ENCODE measurements around the gene BBOX1. TPM values are rescaled to one million over a fixed set of nuclear protein-coding genes. Genes with fewer than 3 reads are reported as not detected.

BBOX1 gene
- polyA plus RNA-seq, 3 donors, result not detected

GRCh38 chr11:27011560-27012233 lies 28.9 kb upstream of the BBOX1 start:
- no peak overlapping the region for H3K4me2 ChIP-seq (replicated peaks; ENCODE audit: extremely low read depth, low read length, poor library complexity, severe bottlenecking)
- H3K79me2 ChIP-seq (ENCODE audit: insufficient read depth, low read length), result no peaks in the 10 kb centered on the region
- no peak overlapping the region for H2AFZ ChIP-seq (ENCODE audit: insufficient read depth, low read depth, low read length, poor library complexity, severe bottlenecking)
- no peak overlapping the region for H3K4me3 ChIP-seq (replicated peaks in 1 of 3; ENCODE audit: low read depth in 2 of 3, low read length in 3 of 3)
- intact Hi-C loops (cut with micrococcal nuclease), result no loop called here
- TF ChIP-seq CTCF (IDR thresholded peaks at IDR 0.05), result no peak
- H3K36me3 ChIP-seq (replicated peaks in 1 of 2; ENCODE audit: control insufficient read depth in 1 of 2, insufficient read depth in 2 of 2, low read length in 2 of 2), result no peaks in the 10 kb centered on the region
- no CpG with 5 or more reads among the region's 4 CpGs for WGBS (ENCODE audit: insufficient coverage)
- H3K27ac ChIP-seq (ENCODE audit: low read depth in 1 of 2, low read length in 2 of 2), result no peak overlapping the region
- H3K4me1 Mint-ChIP-seq, result no peaks in the 10 kb centered on the region
- H3K4me1 ChIP-seq (ENCODE audit: control insufficient read depth in 1 of 2, insufficient read depth in 2 of 2, low read length in 2 of 2), result no peaks in the 10 kb centered on the region
- no peaks in the 10 kb centered on the region for H3K27me3 ChIP-seq (ENCODE audit: control insufficient read depth in 2 of 2, insufficient read depth in 2 of 2, low read length in 2 of 2)
- H3K9me3 ChIP-seq (replicated peaks in 1 of 2; ENCODE audit: control insufficient read depth in 1 of 2, insufficient read depth in 1 of 2, low read length in 2 of 2), result peaks cover 0 to 5% of the 10 kb centered on the region in 2 donors
- peaks cover 0 to 9% (median 2%) of the 10 kb centered on the region in 7 donors for H3K9me3 Mint-ChIP-seq
- no peak for DNase-seq
- no peaks in the 10 kb centered on the region for H3K36me3 Mint-ChIP-seq
- H4K20me1 ChIP-seq (ENCODE audit: insufficient read depth, low read length), result no peaks in the 10 kb centered on the region
- no peak overlapping the region for H3K27ac Mint-ChIP-seq
- H3K9ac ChIP-seq (ENCODE audit: insufficient read depth, low read length, poor library complexity, severe bottlenecking), result no peak overlapping the region
- no peaks in the 10 kb centered on the region for H3K27me3 Mint-ChIP-seq (ENCODE audit: low read depth in 3 of 3)
- no peak overlapping the region for H3K4me3 Mint-ChIP-seq

- H3K4me1 Mint-ChIP-seq, result no peaks in the 10 kb centered on the region
- no peak overlapping the region for H3K27ac ChIP-seq (ENCODE audit: low read depth in 1 of 2, low read length in 2 of 2)
- no peak for DNase-seq
- intact Hi-C loops (cut with micrococcal nuclease), result no loop called here
- no peak overlapping the region for H3K27ac Mint-ChIP-seq
- H3K4me1 ChIP-seq (ENCODE audit: control insufficient read depth in 1 of 2, insufficient read depth in 2 of 2, low read length in 2 of 2), result no peaks in the 10 kb centered on the region
- H2AFZ ChIP-seq (ENCODE audit: insufficient read depth, low read depth, low read length, poor library complexity, severe bottlenecking), result no peak overlapping the region
- H3K9ac ChIP-seq (ENCODE audit: insufficient read depth, low read length, poor library complexity, severe bottlenecking), result no peak overlapping the region
- no peak overlapping the region for H3K4me2 ChIP-seq (replicated peaks; ENCODE audit: extremely low read depth, low read length, poor library complexity, severe bottlenecking)
- H3K4me3 Mint-ChIP-seq, result no peak overlapping the region
- H3K36me3 Mint-ChIP-seq, result no peaks in the 10 kb centered on the region
- peaks cover 0 to 13% (median 2%) of the 10 kb centered on the region in 7 donors for H3K9me3 Mint-ChIP-seq
- no peaks in the 10 kb centered on the region for H3K79me2 ChIP-seq (ENCODE audit: insufficient read depth, low read length)
- H3K36me3 ChIP-seq (replicated peaks in 1 of 2; ENCODE audit: control insufficient read depth in 1 of 2, insufficient read depth in 2 of 2, low read length in 2 of 2), result no peaks in the 10 kb centered on the region
- H4K20me1 ChIP-seq (ENCODE audit: insufficient read depth, low read length), result no peaks in the 10 kb centered on the region
- no peaks in the 10 kb centered on the region for H3K27me3 Mint-ChIP-seq (ENCODE audit: low read depth in 3 of 3)
- no peak overlapping the region for H3K4me3 ChIP-seq (replicated peaks in 1 of 3; ENCODE audit: low read depth in 2 of 3, low read length in 3 of 3)
- no peak for TF ChIP-seq CTCF (IDR thresholded peaks at IDR 0.05)
- 43% methylated on average over 1 of the region's 4 CpGs for WGBS (ENCODE audit: insufficient coverage)
- H3K27me3 ChIP-seq (ENCODE audit: control insufficient read depth in 2 of 2, insufficient read depth in 2 of 2, low read length in 2 of 2), result no peaks in the 10 kb centered on the region
- H3K9me3 ChIP-seq (replicated peaks in 1 of 2; ENCODE audit: control insufficient read depth in 1 of 2, insufficient read depth in 1 of 2, low read length in 2 of 2), result peaks cover 0 to 5% of the 10 kb centered on the region in 2 donors
These were observed 28.2 kb upstream of the BBOX1 start for GRCh38 chr11:27012234-27012921.

Data from CD14-positive monocyte (primary cell).